ENCODE measurements around the gene P2RX3.

The P2RX3 gene

DNA sequence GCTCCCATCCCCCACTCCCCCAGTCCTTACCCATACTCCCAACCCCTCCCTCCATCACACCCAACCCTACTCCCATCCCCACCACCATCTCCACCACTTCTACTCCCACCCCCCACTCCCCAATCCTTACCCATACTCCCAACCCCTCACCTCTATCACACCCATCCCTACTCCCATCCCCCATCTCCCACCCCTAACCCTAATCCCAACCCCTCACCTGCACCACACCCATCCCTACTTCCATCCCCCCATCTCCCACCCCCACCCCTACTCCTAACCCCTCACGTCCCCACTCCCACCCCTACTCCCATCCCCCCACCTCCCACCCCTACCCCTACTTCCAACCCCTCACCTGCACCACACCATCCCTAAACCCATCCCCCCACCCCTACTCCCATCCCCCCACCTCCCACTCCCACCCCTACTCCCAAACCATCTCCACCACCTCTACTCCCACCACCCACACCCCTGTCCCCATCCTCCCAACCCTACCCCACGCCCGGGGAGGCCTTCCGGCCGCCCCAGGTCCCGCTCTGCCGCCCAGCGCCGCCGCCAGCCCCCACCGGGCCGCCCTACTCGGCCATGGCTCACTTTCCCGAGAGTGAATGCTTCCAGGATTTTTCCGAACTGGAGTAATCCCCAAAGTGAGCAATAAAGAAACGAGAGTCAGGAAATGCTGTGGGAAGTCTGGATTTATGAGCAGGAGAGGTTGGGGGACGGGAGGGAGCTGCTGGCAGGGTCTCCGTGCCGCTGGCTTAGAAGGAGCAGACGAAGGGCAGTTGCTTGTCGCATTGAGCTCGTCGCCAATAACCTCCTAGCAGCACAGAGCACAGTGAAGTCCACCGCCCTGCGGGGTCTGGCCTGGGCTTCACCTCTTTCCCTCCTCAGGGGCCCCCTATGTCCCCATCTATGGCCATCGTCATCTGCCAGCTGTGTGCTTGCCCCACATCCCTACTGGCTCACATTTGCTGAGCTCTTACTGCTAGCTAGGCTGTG, 38.2 kb downstream of the P2RX3 start:
- DNase-seq: no peak

DNA sequence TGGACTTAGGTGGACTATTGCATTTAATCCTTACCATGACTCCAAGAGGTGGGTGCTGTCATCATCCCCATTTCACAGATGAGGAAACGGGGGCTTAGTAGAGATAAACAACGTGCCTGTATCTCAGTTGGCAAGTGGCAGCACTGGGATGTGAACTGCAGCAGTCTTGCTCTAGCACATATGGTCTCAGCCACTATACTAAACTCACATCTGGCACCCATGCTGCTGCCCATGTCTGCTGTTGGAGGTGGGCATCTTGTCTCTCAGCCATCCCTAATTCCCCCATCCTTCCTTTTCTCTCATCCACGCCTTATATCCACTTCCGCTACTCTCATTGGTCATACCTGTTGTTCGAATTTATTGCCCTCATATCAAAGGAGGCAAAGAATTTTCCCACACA, 39.0 kb downstream of the P2RX3 start:
- DNase-seq: no peak

DNA sequence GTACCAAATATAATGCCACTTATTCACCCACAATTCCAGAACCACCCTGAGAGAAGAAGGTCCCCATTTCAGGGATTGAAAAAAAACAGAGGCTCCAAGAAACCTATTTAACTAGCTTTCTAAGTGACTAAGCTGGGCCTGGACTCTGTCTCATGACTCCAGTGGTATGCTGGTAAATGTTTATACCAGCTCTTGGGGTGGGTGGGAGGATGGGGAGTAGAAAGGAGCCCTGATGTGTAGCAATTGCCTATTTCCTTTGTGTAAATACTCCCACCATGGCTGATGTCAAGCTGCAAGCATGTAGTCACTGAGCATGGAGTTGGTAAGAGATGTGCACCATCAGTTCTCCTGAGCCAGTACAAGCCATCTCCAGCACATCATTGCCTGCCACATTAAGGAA, 40.0 kb downstream of the P2RX3 start:
- no peak for DNase-seq

- DNase-seq: no peak
These were observed 41.6 kb downstream of the P2RX3 start for GRCh38 chr11:57379732-57380131.

DNA sequence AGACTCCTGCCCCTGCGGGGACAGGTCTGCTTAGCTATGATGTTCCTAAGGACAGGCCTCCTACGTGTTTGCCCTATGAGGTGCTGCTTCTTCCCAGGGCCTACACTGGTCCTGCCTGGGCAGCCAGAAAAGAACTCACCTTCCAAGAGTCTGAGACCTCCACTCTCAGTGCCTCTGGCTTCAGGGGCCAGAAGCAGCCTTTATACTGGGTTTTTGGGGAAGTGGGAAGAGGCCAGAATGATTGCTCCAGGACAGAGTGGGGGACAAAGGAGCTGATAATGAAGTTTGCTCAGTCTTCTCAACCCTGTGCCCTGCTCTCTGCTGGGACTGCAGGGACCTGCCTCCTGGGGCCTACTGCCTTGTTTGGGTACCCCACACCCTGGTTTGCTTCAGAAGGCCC, 42.8 kb downstream of the P2RX3 start, which contains the start of gene PRG3:
TSS of gene PRG3 (minus strand) at position 176 of the 400 bp plus-strand sequence. CDS start 442 bp downstream, outside the sequence.
- DNase-seq: no peak

GRCh38 chr11:57386178-57386940, 48.2 kb downstream of the P2RX3 start:
- no peak for DNase-seq

DNA sequence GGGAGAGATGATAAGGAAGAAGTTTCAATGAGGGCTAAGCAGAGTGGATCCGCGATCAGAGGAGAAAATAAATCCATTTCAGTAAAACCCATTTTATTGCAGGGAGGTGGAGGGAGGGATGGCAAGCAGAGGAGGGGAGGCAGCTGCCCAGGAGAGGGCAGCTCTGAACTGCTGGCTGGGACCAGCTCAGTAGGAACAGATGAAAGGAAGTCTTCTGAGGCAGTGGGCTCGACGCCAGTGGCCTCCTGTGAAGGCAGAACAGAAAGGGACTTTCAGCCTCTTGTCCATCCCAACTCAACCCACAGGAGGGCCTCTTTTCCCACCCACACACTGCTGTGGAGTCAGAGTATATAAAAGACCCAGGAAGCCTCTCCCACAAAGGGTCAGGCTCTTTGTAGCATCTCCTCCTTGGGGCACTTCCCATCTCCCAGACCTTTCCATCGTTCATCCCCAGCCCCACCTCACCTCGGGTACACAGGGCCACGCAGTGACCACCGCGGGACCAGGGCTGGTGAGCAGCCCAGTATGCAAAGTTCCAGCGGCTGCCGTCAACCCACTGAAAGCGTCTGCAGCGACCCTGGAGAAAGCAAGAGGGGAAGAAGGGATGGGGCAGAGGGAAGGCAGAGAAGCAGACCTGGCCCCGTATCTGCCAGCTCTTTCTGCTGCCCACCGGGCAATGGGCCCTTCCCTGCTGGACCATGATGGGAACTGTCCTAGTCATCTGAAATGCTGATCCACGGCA, 49.3 kb downstream of the P2RX3 start:
- DNase-seq: no peak

GRCh38 chr11:57390535-57390934, 52.4 kb downstream of the P2RX3 start, which contains the start of gene PRG2:
TSS of gene PRG2 (minus strand) at chr11:57390650. CDS start at chr11:57389944, 706 bp downstream.
- no peak for DNase-seq

DNA sequence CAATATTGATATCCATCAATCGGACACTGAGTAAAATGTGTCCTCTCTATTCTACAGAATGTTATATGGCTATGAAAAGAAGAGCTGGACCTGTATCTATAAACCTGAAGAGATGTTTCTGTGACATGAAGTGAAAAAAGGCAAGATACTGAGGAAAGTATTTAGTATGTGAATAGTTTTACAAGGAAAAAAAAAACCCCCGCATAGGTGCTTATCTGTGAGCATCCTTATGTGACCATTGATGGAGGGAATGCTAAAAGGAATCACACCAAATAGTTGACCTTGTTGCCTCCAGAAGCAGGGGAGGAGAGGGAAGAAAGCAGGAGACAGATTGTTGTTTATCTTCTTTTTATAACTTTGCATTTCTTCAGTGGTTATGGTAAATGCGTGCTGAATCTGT, 53.0 kb downstream of the P2RX3 start:
- DNase-seq: no peak

DNA sequence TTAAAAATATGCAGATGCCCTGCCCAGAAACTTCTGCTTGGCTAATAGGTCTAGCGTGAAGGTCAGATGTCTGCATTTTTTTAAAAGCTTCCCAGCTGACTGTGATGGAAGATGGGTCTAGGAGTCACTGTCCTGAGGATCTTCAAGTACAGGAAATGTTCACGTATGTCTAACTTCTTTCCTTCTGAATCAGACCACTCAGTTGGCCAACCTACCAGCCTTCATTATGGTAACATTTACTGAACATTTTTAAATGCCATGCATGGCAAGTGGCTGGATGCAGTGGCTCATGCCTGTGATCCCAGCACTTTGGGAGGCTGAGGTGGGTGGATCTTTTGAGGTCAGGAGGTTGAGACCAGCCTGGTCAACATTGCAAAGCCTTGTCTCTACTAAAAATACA, 53.4 kb downstream of the P2RX3 start:
- no peak for DNase-seq

DNA sequence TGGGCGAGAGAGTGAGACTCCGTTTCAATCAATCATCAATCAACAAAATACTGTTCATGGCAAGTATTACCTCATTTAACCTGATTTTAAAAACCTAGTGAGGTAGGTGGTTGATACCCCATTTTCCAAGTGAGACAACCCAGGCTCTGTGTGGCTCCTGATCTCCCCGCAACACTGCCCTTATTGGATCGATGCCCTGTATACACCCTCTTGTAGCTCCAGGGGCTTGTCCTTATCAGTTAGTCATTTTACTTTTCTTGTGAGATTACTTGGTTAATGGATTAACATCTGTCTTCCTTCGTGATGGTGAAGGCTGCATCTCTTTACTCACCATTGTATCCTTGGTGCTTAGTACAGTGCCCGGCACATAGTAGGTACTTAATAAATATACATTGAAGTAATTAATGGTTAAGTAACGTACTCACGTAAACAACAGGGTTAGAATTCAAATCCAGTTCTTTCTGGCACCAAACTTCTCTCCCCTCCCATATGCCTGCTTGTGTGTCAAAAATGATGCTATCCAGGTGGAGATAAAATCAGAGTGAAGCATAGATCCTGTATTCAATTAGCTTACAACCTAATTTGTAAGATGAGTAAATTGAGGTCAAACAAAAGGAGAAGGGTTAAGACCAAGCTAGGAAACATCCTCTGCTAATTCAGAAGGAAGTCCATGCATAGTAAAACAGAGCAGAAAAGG, 54.1 kb downstream of the P2RX3 start:
- no peak for DNase-seq

GRCh38 chr11:57392763-57393105, 54.6 kb downstream of the P2RX3 start:
- no peak for DNase-seq

DNA sequence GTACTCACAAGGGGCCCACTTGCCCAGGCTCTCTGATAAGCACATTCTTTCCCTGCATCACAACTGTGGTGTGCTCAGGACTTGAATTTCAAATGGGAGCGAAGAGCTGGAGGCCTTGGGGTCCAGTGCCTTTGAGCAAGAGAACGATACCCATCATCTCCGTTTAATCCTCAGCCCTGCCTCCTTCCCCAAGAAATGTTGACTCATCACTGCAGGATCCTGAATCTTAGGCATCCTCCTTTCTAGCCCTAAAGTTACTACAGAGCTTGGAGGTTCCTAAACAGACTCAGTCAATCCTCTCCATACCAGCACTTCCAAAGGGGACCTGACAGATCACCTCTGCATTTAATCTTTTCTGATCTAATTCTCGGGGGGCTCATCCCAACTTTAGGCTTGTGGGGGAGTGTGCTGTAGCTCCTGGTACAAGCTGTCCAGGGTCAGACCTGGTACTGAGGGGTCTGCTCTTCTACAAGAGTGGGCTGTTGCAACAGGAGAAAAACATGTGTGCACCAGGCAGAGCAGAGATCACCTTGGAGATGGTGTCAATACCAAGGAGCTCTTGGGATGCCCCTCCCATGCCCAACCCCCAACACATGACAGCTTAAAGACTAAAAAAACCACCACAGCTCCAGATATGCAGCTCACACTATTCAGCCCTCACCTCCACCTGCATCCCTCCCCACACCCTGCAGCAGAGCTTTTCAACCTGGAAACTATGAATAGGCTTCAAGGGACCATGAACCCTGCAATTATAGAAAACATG, 56.2 kb downstream of the P2RX3 start:
- DNase-seq: no peak

GRCh38 chr11:57395905-57396623, 57.9 kb downstream of the P2RX3 start:
- DNase-seq: no peak

DNA sequence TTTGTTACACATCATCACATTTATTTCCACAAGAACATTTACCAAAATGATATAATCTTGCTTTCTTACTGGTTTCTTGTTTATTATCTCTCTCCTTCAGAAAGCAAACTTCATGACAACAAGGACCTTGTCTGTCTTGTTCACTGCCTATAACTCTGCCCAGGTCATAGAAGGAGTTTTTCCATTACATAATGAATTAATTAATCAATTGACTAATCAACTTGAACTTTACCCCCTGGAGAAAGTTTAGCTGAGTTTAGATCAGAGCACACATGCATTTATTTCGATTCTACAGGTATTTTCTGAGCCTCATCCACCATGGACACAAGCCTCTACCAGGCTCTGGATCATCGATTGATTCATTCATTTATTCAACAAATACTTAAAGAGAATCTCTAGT, 58.6 kb downstream of the P2RX3 start:
- no peak for DNase-seq

GRCh38 chr11:57397394-57397990, 59.3 kb downstream of the P2RX3 start:
- no peak for DNase-seq

GRCh38 chr11:57399221-57399620, 61.1 kb downstream of the P2RX3 start:
- DNase-seq: no peak

DNA sequence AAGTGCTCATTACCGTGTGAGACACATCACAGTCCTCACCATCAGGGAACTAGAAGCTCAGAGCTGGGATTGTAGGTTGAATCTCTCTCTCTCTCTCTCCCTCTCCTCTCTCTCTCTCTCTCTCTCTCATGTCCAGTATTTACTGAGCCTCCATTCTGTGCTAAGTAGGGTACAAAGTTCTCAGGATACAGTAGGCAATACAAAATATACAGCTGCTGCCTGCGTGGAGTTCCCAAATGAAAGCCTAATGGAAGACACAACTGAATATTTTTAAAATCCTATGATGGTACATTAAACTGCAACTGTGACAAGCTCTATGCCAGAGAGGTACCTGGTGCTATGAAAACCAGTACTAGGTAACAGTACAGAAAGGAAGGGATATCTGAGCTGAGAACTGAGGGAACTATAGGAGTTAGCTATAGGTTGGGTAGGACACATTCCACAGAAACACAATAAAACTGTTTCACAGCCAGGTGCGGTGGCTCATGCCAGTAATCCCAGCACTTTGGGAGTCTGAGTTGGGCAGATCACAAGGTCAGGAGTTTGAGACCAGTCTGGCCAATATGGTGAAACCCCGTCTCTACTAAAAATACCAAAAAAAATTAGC, 61.9 kb downstream of the P2RX3 start:
- no peak for DNase-seq

DNA sequence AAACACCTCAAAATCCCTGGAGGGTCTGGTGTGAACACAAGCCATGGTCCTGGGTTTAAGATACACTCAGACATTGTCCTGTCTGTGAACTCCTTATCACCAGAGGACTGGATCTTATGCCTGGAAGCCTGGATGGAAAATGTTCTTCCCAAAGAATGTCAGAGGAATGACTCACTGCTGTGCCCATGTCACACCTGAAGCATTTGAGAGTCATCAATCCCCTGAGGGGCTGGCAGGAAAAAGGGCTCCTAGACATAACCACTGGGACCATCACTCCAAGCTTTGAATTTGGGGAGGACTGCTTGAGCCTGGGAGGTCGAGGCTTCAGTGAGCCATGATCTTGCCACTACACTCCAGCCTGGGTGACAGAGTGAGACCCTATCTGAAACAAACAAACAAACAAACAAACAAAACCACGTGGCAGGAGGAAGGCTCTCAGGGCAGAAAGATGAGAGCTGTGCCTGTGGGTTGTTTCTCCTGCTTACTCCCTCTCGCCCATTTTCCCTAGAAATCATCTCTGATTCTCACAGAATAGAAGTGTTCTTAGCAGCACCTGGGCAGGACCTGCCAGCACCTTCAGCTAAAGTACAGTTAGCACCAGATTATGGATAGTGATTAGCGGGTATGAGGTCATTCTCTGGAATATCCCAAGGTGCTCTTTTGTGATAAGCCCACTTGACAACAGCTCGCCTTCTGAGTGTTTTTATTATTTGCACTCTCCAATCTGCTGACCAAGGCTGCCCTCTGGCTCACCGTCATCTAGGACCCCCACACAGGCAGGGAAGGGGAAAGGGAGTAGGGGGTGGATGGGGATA, 64.2 kb downstream of the P2RX3 start:
- DNase-seq: no peak
